Temporal lobe (tissue), 2 donors: ENCODE measurements around the gene CCNJ. TPM values are rescaled to one million over a fixed set of nuclear protein-coding genes. Genes with fewer than 3 reads are reported as not detected.

ENCODE experiments used
- small RNA-seq: library from RNA; depleted of rRNA; stranded (forward); fragments of <200 nt; gene quantifications from one replicate; pipeline ENCODE3, GENCODE V24; 2014; ENCODE audit warnings: low replicate concordance
- total RNA-seq: library from RNA; depleted of rRNA; stranded (reverse); fragments of >200 nt; gene quantifications from one replicate; pipeline ENCODE4 v1.2.3, GENCODE V29; 2014

The CCNJ gene
- total RNA-seq, 1 donor from 2014 or later = 15.2 TPM

Small RNAs within 50 kb of the gene (small RNA-seq; reads per million reads assigned to genes)
- 1.1 reads per million, percentile 77 among the genes with 10 or more reads in this experiment for gene MIR3157

Other genes starting within 250 kb of the CCNJ start
- 0.98 TPM for gene CC2D2B, start 135.6 kb upstream of the CCNJ start, total RNA-seq
- 37.1 TPM for gene ZNF518A, start 86.7 kb downstream of the CCNJ start, total RNA-seq
- 0.25 TPM for gene BLNK, start 228.0 kb downstream of the CCNJ start, total RNA-seq